GM21447 (cell line): Measurements from ENCODE around the gene SF3B1.
"Not testable (repeated sequence)": the region's sequence is repeated elsewhere in the genome, so short reads cannot be mapped to it uniquely, and the experiment has no call there.

Experiments used
- ATAC-seq: cut with Tn5 transposase; IDR thresholded peaks from one replicate; pipeline ENCODE4 v1.9.1; 2021; ENCODE audit not compliant: unreplicated experiment

SF3B1 gene

GRCh38 chr2:197434541-197435513, at the start of gene SF3B1:
TSS of gene SF3B1 (minus strand) at chr2:197435028. CDS start at chr2:197434999, 29 bp downstream.
- ATAC-seq, result peak; percentile 92

- not testable (repeated sequence) for ATAC-seq
Measured at GRCh38 chr2:197484248-197484647, 49.4 kb upstream of the SF3B1 start.

GRCh38 chr2:197480165-197481036, 45.6 kb upstream of the SF3B1 start:
- no peak for ATAC-seq

GRCh38 chr2:197477797-197478196, 43.0 kb upstream of the SF3B1 start:
- ATAC-seq, result no peak

- ATAC-seq, result no peak
Measured at GRCh38 chr2:197472166-197472565, 37.3 kb upstream of the SF3B1 start.

- ATAC-seq, result no peak
Measured at GRCh38 chr2:197464175-197464574, 29.3 kb upstream of the SF3B1 start.

- no peak for ATAC-seq
Measured at GRCh38 chr2:197461057-197461456, 26.2 kb upstream of the SF3B1 start.

- no peak for ATAC-seq
Measured at GRCh38 chr2:197460649-197461048, 25.8 kb upstream of the SF3B1 start.

- no peak for ATAC-seq
Measured at GRCh38 chr2:197455428-197455827, 20.6 kb upstream of the SF3B1 start.

GRCh38 chr2:197454923-197455322, 20.1 kb upstream of the SF3B1 start:
- no peak for ATAC-seq

GRCh38 chr2:197453914-197454398, 19.1 kb upstream of the SF3B1 start:
- peak; percentile 39 for ATAC-seq

GRCh38 chr2:197453123-197453913, 18.5 kb upstream of the SF3B1 start, which contains the start of gene COQ10B:
TSS of gene COQ10B (plus strand) at chr2:197453552. CDS start at chr2:197453561, 9 bp downstream.
- peak; percentile 90 for ATAC-seq

GRCh38 chr2:197452754-197453122, 17.9 kb upstream of the SF3B1 start:
- ATAC-seq, result no peak

- ATAC-seq, result not testable (repeated sequence)
Measured at GRCh38 chr2:197450935-197451358, 16.1 kb upstream of the SF3B1 start.

GRCh38 chr2:197450465-197450864, 15.6 kb upstream of the SF3B1 start:
- ATAC-seq, result no peak

GRCh38 chr2:197446844-197447243, 12.0 kb upstream of the SF3B1 start:
- no peak for ATAC-seq

GRCh38 chr2:197445746-197446145, 10.9 kb upstream of the SF3B1 start:
- no peak for ATAC-seq

- ATAC-seq, result no peak
Measured at GRCh38 chr2:197442857-197443256, 8.0 kb upstream of the SF3B1 start.

- no peak for ATAC-seq
Measured at GRCh38 chr2:197437380-197437779, 2.6 kb upstream of the SF3B1 start.

- peak; percentile 0 for ATAC-seq
Measured at GRCh38 chr2:197435598-197436420, 981 bp upstream of the SF3B1 start.
